ENCODE results near the gene SRCIN1. TPM values are rescaled to one million over a fixed set of nuclear protein-coding genes. Genes with fewer than 3 reads are reported as not detected.
"Not testable (repeated sequence)": the region's sequence is repeated elsewhere in the genome, so short reads cannot be mapped to it uniquely, and the experiment has no call there.

The SRCIN1 gene
- total RNA-seq, 1 donor from 2014 or later: 8.4 TPM

- no peak overlapping the region for H3K4me3 Mint-ChIP-seq
Observed at GRCh38 chr17:38637951-38638350, 32.2 kb upstream of the SRCIN1 start.

DNA sequence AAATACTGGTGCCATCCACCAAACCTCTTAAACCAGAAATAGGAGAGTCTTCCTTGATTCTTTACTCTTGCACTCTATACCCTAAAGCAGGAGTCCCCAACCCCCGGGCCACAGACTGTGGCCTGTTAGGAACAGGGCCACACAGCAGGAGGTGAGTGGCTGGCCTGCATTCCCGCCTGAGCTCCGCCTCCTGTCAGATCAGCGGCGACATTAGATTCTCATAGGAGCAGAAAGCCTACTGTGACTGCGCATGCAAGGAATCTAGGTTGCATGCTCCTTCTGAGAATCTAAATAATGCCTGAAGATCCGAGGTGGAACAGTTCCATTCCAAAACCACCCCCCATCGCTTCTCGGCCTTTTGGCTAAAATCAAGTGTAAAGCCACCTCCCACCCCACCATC is 30.3 kb upstream of the SRCIN1 start:
- Mint-ChIP-seq H3K27ac (ENCODE audit: unreplicated experiment) (no peak overlapping the region), H3K9me3 (no peaks in the 10 kb centered on the region), H3K27me3 (ENCODE audit: low read depth) (no peaks in the 10 kb centered on the region), H3K36me3 (ENCODE audit: low read depth) (no peaks in the 10 kb centered on the region), H3K4me3 (no peak overlapping the region), H3K4me1 (peaks cover 10% of the 10 kb centered on the region)
- TF ChIP-seq, protein P1, sequence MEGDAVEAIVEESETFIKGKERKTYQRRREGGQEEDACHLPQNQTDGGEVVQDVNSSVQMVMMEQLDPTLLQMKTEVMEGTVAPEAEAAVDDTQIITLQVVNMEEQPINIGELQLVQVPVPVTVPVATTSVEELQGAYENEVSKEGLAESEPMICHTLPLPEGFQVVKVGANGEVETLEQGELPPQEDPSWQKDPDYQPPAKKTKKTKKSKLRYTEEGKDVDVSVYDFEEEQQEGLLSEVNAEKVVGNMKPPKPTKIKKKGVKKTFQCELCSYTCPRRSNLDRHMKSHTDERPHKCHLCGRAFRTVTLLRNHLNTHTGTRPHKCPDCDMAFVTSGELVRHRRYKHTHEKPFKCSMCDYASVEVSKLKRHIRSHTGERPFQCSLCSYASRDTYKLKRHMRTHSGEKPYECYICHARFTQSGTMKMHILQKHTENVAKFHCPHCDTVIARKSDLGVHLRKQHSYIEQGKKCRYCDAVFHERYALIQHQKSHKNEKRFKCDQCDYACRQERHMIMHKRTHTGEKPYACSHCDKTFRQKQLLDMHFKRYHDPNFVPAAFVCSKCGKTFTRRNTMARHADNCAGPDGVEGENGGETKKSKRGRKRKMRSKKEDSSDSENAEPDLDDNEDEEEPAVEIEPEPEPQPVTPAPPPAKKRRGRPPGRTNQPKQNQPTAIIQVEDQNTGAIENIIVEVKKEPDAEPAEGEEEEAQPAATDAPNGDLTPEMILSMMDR (conservative IDR thresholded peaks at IDR 0.05): no peak
- DNase-seq (ENCODE audit: low read depth, low spot score): no peak

More at GRCh38 chr17:38637951-38638350, 32.2 kb upstream of the SRCIN1 start:
- peaks cover 10% of the 10 kb centered on the region for H3K4me1 Mint-ChIP-seq
- TF ChIP-seq, protein P1 (conservative IDR thresholded peaks at IDR 0.05): no peak
- H3K27ac Mint-ChIP-seq (ENCODE audit: unreplicated experiment): no peak overlapping the region
- H3K9me3 Mint-ChIP-seq: no peaks in the 10 kb centered on the region
- no peaks in the 10 kb centered on the region for H3K27me3 Mint-ChIP-seq (ENCODE audit: low read depth)
- no peaks in the 10 kb centered on the region for H3K36me3 Mint-ChIP-seq (ENCODE audit: low read depth)
- no peak for DNase-seq (ENCODE audit: low read depth, low spot score)

DNA sequence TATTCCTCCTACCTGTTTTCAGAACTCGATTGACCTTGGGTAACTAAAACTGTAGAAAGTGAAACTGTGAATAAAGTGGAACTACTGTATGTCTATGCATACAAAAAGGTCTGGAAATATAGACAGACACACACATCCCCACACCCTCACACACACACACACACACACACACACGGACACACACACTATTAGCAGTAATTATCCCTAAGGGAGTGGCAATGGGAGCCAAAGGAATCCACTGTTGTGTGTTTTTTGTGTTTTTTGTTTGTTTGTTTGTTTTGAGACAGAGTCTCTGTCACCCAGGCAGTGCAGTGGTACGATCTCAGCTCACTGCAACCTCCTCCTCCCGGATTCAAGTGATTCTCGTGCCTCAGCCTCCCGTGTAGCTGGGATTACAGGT is 26.6 kb upstream of the SRCIN1 start:
- Mint-ChIP-seq H3K9me3 (peaks cover 2% of the 10 kb centered on the region), H3K36me3 (ENCODE audit: low read depth) (no peaks in the 10 kb centered on the region), H3K27ac (ENCODE audit: unreplicated experiment) (no peak overlapping the region), H3K27me3 (ENCODE audit: low read depth) (no peaks in the 10 kb centered on the region), H3K4me1 (peaks cover 16% of the 10 kb centered on the region), H3K4me3 (no peak overlapping the region)
- DNase-seq (ENCODE audit: low read depth, low spot score): no peak
- TF ChIP-seq, protein P1 (conservative IDR thresholded peaks at IDR 0.05): no peak

- no peak overlapping the region for H3K4me3 Mint-ChIP-seq
- peaks cover 2% of the 10 kb centered on the region for H3K9me3 Mint-ChIP-seq
- H3K27ac Mint-ChIP-seq (ENCODE audit: unreplicated experiment): peak overlapping the region; percentile 4
- no peaks in the 10 kb centered on the region for H3K27me3 Mint-ChIP-seq (ENCODE audit: low read depth)
- peaks cover 5% of the 10 kb centered on the region for H3K4me1 Mint-ChIP-seq
- H3K36me3 Mint-ChIP-seq (ENCODE audit: low read depth): no peaks in the 10 kb centered on the region
- DNase-seq (ENCODE audit: low read depth, low spot score): no peak
- TF ChIP-seq, protein P1 (conservative IDR thresholded peaks at IDR 0.05): no peak
Observed at GRCh38 chr17:38628441-38628840, 22.7 kb upstream of the SRCIN1 start.

GRCh38 chr17:38627957-38628356 is 22.2 kb upstream of the SRCIN1 start:
- H3K36me3 Mint-ChIP-seq (ENCODE audit: low read depth): no peaks in the 10 kb centered on the region
- TF ChIP-seq, protein P1 (conservative IDR thresholded peaks at IDR 0.05): no peak
- no peak overlapping the region for H3K4me3 Mint-ChIP-seq
- no peaks in the 10 kb centered on the region for H3K27me3 Mint-ChIP-seq (ENCODE audit: low read depth)
- H3K27ac Mint-ChIP-seq (ENCODE audit: unreplicated experiment): no peak overlapping the region
- H3K4me1 Mint-ChIP-seq: peaks cover 5% of the 10 kb centered on the region
- DNase-seq (ENCODE audit: low read depth, low spot score): no peak
- peaks cover 2% of the 10 kb centered on the region for H3K9me3 Mint-ChIP-seq

DNA sequence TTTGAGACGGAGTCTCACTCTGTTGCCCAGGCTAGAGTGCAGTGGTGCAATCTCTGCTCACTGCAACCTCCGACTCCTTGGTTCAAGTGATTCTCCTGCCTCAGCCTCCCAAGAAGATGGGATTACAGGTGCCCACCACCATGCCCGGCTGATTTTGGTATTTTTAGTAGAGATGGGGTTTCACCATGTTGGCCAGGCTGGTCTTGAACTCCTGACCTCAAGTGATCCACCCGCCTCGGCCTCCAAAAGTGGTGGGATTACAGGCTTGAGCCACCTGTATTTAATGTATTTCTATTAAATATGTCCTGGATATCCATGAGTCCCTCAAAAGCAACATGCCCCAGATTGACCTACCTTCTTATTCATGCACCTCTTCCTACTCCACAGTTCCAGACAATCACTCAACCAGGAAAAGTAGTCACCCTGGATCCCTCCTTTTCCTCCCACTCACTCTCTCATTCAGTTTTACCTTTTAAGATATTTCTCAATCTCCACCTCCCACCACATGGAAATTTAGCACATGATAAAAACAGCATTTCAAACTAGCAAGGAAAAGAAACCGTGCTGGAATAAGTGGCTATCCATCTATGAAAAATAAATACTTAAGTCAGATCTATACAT is 21.0 kb upstream of the SRCIN1 start:
- H3K4me3 Mint-ChIP-seq; H3K27ac Mint-ChIP-seq (ENCODE audit: unreplicated experiment); H3K27me3 Mint-ChIP-seq (ENCODE audit: low read depth): not testable (repeated sequence)

More for the DNA sequence above, 21.0 kb upstream of the SRCIN1 start:
- not testable (repeated sequence) for H3K9me3 Mint-ChIP-seq; H3K4me1 Mint-ChIP-seq; H3K36me3 Mint-ChIP-seq (ENCODE audit: low read depth); DNase-seq (ENCODE audit: low read depth, low spot score)
